ENCODE results near the gene RGL4.

Gene RGL4

DNA sequence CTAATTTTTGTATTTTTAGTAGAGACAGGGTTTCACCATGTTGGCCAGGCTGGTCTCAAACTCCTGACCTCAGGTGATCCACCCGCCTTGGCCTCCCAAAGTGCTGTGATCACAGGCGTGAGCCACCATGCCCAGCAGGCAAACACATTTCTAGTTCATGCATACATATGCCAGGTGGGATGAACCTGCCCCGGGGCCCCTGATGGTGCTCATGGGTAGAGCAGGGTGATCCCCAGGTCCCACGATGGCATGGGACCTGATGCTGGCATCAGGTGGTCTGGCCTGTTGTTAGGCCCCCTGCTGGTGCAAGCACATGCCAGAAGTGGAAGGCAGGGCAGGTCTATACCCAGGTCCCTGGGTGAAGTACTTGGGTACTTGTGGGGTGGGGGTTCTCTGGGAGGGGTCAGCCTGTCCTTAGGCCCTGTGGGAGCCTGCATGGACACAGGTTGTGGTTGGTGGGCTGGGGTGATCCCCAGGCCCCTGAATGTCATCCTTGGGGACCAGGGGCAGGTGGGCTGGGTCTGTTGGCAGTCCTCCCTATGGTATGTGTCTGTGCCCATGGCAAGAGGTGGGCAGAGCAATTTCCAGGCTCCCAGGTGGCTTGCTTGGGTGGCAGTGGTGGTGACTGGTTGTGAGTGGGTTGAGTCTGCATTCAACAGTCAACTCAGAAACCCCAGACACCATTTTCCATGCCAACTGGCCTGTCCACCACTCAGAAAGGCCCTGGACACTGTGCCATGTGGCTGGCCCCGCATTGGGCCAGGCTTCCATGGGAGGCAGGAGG lies 9.6 kb upstream of the RGL4 start:
- no peak for DNase-seq

DNA sequence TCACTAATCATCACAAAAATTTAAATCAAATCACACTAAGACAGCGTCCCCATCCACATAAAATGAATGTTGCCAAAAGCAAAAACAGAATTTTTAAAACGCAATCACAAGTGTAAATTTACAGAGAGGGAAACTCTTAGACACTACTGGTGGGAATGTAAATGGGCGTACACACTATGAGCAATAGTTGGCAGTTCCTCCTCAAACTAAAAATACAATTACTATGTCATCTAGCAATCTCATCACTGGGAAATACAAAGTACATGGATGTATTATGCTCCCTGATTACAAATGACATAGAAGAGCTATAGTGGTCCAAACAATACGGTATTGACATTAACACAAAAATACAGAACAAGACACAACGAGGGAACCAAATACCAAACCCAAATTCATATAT lies 8.7 kb upstream of the RGL4 start:
- DNase-seq = no peak

DNA sequence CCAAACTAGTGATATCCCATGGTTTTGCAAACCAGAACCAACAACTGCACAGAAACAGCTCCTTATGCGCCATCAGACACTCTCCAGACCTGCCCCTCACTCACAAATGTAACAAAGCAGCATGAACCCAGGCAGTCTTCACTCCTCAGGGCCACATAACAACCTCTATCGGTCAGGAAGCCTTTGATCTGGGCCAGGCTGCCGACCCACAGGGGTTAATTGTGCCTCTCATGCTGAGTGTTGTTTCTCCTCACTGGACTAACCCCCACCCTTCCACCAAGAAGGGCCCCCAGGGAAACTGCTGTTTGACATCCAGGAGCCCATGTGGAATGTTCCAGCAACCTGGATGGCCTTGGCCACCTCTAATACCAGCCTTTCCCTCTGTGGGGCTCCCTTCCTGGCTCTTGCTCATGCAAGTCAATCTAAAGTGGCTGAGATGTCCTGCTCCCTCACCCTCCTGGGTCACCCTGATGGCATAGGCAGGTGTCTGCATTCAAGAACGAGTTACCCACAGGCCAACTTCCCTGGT lies 7.9 kb upstream of the RGL4 start:
- no peak for DNase-seq

DNA sequence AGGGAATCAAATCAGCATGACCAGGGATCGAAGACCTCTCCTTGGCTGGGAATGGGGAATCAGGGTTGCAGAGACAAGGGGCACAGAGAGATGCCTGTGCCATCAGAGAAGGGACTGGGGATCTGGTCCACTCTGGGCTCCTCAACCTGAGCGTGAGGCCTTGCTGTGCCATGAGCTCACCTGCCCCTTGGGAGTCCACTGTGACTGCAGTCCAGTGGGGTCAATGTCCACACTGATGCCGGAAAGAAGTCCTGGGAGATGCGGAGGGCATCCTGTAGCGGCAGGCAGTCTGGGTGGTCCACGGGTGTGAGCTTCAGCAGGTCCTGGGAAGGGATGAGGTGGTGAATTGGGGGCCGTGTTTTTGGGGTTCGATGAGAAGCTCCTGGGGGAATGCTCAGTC lies 7.3 kb upstream of the RGL4 start:
- DNase-seq = no peak

DNA sequence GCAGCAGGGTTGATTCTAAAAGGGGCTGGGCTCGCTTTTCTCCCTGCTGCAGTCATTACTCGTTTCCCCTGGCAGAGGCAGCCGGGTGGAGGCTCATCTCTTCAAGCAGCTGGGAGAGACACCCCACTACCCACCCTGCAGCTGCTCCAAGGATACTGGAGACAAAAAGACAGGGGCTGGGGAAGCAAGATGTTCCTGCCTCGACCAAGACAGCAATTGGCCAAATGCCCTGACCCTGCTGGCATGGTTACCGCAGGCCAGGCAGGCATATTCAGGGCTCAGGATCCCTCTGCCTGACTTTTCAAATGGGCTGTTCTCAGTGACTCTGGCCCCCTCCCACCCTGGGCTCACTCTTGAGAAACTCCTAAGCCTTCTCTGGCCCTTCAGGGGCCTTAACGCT lies 6.8 kb upstream of the RGL4 start:
- no peak for DNase-seq

DNA sequence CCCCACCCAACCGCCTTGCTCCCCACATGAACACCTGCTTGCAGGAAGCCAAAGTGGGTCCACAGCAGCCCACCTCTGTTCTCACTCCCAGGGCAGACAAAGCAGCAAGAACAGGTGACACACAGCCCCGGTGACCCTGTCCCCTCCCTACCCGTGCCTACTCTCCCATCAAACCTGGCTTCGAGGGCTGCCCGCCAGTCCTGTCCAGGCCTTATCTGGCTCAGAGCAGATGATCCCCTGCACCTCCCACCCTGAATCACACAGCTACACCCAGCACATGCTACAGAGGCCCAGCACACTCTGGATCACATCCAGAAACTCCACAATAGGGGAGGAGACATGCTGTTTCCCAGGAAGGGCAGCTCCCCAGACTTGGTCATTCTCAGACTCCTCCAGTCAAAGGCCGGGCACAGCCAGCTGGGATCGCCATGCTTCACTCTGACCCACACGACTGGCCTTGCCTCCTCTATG lies 6.2 kb upstream of the RGL4 start:
- DNase-seq = no peak

DNA sequence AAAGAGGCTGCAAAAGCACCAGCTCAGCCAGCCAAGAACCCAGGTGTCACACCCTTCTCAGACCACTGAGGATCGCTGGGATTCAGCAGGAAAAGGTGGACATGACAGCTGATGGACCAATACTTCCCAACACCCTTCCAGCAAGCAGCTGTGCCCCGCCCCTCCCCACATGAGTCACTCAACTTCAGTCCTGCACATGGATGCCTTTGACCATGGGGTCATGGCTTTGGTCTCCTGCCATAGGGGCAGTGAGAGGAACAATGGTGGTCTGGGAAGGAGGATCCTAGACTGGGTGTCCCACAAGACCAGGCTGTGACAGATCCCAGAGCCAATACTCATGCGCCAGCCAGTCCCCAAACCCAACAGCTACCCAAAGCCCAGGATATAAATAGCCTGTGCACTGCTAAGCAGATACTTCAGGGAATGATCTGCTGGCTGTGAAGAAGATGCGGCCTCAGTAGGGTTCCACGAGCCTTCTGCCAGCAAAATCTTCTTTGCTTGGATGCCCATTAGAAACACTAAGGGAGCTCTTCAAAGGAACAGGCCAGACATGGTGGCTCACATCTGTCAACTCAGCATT lies 5.5 kb upstream of the RGL4 start:
- no peak for DNase-seq

DNA sequence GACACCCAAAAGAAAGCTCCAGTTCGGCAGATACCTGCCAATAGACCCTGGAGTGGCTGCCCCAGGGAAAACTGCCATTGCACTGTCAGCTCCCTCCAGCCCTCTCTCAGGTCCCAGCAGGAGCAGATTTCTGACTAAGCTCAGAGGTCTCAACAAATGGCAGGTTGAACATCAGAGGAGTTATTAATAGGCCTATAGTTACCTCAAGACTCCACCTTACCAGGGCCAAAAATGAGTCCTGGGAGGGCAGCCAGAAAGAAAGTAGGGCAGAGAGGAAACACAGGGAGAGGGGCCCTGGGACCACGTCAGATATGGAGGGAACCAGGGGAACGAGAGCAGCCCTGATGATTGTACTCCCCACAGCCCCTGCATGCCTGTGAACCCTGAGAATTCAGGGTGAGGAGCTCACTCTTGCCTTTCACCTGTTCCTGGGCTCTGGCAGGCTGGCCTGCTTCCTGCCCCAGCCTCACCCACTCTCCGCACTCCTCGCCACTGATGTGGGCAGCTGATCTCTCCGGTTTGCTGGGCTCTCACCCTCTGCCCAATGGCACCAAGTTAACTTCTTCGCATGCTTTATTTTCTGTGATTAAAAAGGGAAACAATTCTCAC lies 4.3 kb upstream of the RGL4 start:
- no peak for DNase-seq

DNA sequence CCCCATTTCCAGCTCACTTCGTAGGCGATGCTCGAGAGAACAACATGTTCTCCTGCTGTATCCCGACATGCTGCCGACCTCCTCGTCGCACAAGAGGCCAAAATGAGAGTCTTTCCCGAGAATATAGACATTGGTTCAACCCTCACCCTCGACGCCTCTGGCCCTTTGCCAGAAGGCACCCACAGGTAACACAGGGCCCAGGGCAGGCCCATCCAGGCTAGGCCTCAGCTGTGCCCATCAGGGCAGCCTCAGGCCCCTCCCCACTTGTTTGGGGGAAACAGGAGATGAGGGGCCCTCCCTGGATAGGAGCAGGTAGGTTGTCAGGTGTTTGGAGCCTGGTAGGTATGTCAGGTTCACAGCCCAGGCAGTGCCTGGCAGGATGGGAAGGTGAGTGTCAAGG lies 2.7 kb upstream of the RGL4 start:
- DNase-seq = no peak

DNA sequence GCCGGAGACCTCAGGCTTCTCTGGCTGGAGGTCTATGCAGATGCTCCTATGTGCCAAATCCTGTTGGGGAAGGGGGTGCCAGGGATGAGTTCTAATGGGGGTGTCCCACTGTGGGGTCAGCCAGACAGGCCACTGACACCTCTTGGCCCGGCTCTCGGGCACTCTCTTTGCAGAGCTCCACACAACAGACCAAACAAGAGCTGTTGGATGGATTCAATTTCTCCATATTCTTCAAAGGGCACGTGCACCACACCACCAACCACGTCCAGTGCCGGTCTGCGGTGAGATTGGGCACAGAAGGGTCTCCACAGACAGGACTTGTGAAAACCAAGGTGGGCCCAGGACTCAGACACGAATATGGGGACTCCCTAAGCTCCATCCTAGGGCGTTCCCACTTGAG lies 2.2 kb upstream of the RGL4 start:
- DNase-seq = no peak

DNA sequence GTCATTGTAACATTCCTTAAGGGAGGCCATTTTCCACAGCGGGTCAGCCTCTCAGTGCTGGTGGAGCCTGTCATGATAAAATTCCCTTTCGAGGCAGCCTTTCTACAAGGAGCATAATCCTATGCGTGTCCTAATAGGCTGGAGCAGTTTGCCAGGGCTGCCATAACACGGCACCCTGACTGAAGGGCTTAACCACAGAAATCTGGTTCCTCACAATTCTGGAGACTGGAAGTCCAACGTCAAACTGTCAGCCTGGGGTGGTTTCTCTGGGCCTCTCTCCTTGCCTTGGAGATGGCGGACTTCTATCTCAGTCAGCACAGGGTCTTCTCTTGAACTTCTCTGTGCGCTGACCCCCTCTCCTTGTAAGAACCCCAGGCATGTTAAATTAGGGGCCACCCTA lies 1.4 kb upstream of the RGL4 start:
- no peak for DNase-seq

DNA sequence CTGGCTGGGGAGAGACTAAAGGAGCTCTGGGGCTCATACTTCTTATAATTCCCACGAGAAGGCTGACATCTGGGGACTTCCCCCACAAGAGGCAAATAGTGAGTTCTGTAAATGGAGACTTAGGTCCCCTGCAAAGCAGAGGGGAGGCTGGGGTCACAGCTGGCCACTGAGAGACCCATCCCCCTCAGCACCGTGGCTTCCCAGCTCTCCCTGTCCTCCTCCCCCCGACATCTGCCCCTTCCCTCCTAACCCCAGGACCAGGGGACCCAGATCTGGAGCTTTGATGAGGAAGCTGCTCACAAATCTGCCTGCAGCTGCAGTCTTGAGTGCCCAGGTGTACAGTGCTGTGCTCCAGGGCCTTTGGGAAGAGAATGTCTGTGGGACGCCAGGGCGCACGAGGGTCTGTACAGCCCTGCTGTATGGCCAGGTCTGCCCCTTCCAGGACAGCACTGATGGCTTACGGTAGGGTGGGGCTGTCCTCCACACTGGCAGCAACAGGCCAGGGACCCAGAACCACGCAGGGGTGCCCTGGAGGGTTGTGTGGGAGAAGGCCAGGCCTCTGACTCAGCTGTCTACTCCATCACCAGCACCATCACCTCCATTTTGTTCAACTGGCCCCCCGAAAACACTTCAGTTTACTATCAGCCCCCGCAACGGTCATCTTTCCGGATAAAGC lies 1.1 kb downstream of the RGL4 start:
- DNase-seq = no peak

DNA sequence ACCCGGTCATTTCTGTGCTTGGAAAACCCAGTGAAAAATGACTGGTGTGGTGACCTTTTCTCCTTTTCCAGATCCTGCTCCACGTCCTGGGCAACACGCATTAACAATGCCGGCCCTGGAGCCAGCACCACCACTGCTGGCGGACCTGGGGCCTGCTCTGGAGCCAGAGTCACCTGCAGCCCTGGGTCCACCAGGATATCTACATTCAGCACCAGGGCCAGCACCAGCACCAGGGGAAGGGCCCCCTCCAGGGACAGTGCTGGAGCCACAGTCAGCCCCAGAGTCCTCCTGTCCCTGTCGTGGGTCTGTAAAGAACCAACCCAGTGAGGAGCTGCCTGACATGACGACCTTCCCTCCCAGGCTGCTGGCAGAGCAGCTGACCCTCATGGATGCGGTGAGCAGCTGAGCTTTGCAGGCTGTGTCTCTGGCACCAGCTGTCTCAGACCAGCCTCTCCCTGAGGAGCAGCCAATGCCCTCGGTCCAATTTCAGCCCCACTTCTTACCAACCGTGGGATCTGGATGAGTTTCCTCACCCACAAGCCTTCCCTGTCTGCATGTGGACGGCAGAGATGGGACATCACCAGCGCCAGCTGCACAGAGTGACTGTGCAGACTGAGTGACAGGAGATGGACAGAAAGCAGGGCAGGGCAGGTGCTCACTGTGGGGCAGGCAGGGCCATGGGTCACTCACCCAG lies 1.9 kb downstream of the RGL4 start:
- DNase-seq = no peak

DNA sequence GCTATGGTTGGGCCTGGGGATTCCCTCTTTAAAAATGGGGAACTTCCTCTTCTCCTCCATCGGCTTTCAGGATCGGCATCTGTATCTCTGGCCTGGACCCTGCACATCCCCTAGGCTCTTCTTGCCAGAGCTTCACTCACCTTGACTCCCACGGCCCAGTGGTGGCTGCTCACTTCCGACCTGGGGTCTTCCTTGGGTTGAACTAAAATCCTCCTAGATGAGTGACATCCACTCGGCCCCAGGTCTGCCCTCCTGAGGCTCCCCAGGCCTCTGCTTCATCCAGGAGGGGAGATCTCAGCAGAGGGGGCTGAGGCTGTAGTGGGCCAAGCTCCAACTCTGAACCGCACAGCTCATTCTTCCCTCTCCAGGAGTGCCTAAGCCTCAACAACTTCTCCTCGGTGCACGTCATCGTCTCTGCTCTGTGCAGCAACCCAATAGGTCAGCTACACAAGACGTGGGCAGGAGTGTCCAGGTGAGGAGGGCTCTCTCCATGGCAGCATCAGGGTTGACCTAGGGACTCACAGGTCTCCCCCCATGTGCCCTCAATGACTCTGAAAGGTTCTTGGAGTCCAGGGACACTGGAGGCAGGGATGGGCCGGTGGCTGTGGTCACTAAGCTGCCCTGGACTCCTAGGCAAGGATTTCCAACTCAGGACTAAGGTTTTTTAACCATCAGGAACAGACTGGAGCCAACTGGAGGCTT lies 3.3 kb downstream of the RGL4 start:
- no peak for DNase-seq

DNA sequence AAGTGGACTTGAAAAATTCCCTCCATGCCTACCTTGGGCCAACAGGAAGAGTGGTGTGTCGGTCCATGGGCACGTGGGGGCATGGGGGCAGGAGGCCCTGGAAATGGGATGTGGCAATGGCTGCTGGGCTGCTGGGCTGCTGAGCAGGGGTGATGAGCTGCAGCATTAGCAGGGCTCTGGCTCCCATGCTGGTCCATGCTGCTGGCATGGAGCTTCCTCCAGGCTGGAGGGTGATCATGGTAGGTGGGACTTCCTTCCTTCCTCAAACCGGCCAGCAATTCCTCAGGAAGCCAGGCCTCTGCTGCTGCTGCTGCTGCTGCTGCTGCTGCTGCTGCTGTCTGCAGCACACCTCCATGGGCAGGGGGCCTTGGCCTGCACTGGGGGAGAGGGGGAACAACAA lies 4.3 kb downstream of the RGL4 start:
- DNase-seq = no peak

DNA sequence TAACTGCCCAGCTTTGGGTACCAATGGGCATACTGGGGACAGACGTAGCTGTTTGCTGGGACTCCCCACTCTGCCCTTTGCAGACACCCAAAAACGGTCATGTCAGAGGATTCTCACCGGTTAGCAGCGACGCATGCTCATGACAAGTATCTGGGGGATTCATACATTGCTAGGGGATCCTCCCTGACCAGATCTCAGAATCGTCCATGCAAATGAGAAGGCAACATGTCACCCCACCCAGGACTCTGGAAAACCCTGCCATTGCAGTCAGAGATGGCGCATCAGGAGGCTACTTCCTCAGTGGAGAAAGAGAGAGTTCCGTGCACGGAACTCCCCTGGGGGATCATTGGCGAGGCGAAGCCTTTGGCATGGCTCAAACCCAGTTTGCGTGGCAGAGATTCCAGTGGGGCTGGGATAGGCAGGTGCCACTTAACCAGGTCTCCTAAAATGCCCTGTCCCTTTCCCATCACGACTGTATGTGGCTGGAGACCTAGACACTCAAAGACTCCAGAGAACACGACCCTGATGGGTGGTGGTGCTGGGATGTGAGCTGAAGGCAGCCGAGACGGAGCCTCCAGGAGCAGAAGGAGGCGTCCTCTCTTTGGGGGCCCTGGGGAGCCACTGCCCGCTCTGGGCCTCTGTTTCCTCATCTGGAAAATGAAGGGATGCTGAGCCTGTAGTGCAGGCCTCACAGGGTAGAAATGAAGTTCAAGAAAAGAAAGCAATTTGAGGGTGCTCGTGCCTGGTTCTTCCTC lies 4.9 kb downstream of the RGL4 start:
- DNase-seq = no peak

DNA sequence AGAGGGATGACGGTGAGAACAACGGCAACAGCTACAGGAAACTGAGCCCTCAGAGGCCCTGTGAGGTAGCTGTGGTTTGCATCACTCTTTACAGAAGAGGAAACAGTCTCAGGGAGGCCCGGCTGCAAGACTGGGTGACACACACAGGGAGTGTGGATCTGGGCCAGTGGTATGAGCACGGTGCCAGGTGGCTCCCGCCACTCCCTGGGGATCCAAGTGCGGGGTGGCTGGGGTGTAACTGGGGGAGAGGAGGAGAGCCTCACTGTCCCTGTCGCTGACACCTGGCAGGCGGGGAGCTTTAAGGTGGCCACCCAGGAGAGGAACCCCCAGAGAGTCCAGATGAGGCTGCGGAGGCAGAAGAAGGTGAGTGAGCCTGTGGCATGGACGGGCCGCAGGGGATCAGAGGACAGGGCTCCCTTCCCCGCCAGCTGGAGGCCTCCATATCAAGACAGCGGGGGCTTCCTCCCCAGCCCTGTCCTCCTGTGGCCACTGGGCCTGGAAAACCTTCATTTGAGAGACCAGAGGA lies 5.6 kb downstream of the RGL4 start:
- DNase-seq = no peak

DNA sequence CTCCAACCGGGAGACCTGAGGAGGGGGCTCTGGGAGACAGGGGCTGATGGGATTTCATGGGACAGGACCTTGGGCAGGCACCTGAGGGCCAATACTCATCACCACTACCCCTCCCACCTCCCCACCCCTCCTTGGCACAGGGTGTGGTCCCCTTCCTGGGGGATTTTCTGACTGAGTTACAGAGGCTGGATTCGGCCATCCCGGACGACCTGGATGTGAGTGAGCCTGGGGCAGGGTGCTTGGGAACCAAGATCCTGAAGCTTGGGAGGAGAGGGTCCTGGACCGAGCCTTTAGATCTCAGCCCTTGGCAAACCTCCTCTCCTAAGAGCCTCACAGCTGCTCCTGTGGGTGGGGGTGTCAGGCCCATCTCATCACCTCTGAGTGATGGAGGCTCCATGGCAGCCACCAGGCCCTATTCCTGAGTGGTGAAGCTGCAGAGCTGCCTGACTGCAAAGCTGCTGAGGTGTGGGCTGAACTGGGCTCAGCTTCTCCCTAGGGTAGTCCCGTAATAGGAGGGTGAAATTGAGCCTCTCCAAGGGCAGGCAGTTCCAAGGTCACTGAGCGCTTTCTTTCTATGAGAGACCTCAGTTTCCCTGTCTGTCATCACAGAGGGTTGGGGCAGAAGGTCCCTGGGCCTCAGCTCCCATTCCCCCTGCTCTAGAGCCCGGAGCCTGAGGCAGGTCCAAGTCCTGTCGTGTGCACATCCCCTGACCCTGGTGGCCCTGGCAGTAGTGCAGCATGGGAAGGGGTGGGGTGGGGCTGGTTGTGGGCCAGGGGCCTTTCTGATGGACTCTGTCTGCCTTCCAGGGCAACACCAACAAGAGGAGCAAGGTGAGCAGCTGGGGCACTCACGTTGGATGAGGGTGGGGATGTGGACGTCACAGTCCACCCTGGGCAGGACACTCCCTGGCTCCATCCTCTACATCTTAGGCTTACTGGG lies 6.5 kb downstream of the RGL4 start:
- DNase-seq = no peak

DNA sequence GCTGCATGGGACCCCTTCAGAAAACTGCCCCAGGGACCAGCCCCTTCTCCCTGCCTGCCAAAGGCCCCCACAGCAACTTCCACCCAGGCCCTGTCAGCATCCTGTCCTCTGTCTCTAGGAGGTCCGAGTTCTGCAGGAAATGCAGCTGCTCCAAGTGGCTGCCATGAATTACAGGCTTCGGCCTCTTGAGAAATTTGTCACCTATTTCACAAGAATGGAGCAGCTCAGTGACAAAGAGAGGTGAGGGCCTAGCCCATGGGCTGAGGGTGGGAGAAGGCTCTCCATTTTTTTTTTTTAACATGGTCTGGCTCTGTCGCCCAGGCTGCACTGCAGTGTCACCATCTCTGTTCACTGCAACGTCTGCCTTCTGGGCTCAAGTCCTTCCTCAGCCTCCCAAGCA lies 7.3 kb downstream of the RGL4 start:
- DNase-seq = no peak

DNA sequence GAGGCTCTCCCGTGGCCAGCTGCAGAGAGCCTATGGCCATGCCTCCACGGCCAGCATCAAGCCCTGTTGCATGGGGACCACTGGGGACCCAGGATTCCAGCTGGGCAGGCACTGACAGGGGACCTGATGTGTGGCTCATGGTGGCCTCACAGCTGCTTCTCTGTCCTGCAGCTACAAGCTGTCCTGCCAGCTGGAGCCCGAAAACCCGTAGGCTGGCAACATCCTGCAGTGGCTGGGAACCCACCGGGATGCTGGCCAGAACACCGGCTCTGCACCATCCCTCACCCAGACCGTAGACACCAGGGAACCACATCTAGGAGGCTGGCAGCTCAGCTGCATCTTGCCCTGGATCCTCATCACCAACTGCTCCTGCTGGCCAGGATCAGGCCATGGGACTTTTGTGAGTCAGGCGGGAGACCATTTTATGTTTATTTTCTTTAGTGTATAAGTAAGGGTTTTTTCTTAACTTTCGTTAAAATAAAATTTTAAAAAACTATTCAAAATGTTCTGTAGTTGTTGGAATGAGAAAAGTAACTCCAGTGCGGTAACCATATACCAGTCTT lies 7.9 kb downstream of the RGL4 start:
- DNase-seq = no peak

All from NCI-H187 treated with DMSO at 0.1 percent for 48 hours (cell line).